ENCODE results near the gene TRIM33.

- TF ChIP-seq EP300 (conservative IDR thresholded peaks at IDR 0.05; ENCODE audit: poor library complexity, severe bottlenecking) = no peak
- TF ChIP-seq TAF1 (IDR thresholded peaks at IDR 0.05; ENCODE audit: low read depth) = no peak
- TF ChIP-seq CTCF (IDR thresholded peaks at IDR 0.05; ENCODE audit: poor library complexity, severe bottlenecking) = no peak
- no peak for TF ChIP-seq REST (IDR thresholded peaks at IDR 0.05; ENCODE audit: borderline replicate concordance)
- no peak for TF ChIP-seq EZH2 (IDR thresholded peaks at IDR 0.05; ENCODE audit: borderline replicate concordance, insufficient read depth, low read length, poor library complexity, severe bottlenecking)
- no peak for TF ChIP-seq RAD21 (conservative IDR thresholded peaks at IDR 0.05)
Measured at GRCh38 chr1:114551400-114551799, 40.4 kb upstream of the TRIM33 start.
